ENCODE data around the gene KIFC3. TPM values are rescaled to one million over a fixed set of nuclear protein-coding genes. Genes with fewer than 3 reads are reported as not detected.
A peak's percentile ranks its signal among the peaks of the same experiment; 100 is the strongest.

The KIFC3 gene
- total RNA-seq, 4 donors from 2014 or later, result 111 to 219 (median 153) TPM

GRCh38 chr16:57794849-57795430 is 7.4 kb downstream of the KIFC3 start:
- DNase-seq (ENCODE audit: low spot score in 2 of 2), result no peak
- H3K4me1 ChIP-seq, result peaks cover 47% of the 10 kb centered on the region
- H3K27me3 ChIP-seq, result no peaks in the 10 kb centered on the region
- TF ChIP-seq POLR2AphosphoS5 (IDR thresholded peaks at IDR 0.05) (no peak), CTCF (IDR thresholded peaks at IDR 0.05) (no peak), EP300 (IDR thresholded peaks at IDR 0.05) (no peak), POLR2A (IDR thresholded peaks at IDR 0.05) (no peak)
- WGBS, result 90% methylated on average over 11 of the region's 18 CpGs
- H3K4me3 ChIP-seq, result no peak overlapping the region
- peaks cover 25% of the 10 kb centered on the region for H3K36me3 ChIP-seq
- no peaks in the 10 kb centered on the region for H3K9me3 ChIP-seq
- no peak overlapping the region for H3K27ac ChIP-seq

- TF ChIP-seq POLR2A (IDR thresholded peaks at IDR 0.05), result no peak
- TF ChIP-seq EP300 (IDR thresholded peaks at IDR 0.05), result no peak
- TF ChIP-seq POLR2AphosphoS5 (IDR thresholded peaks at IDR 0.05), result no peak
- TF ChIP-seq CTCF (IDR thresholded peaks at IDR 0.05), result no peak
- Histone ChIP-seq H3K27ac (no peak overlapping the region), H3K36me3 (peaks cover 37% of the 10 kb centered on the region), H3K27me3 (no peaks in the 10 kb centered on the region), H3K9me3 (no peaks in the 10 kb centered on the region), H3K4me3 (no peak overlapping the region), H3K4me1 (peaks cover 32% of the 10 kb centered on the region)
- no peak for DNase-seq (ENCODE audit: low spot score in 2 of 2)
- WGBS, result 76% methylated on average over 8 of the region's 8 CpGs
These were observed 10.3 kb downstream of the KIFC3 start for GRCh38 chr16:57791893-57792461.

GRCh38 chr16:57791195-57791892 is 10.9 kb downstream of the KIFC3 start:
- no peak overlapping the region for H3K27ac ChIP-seq
- peaks cover 37% of the 10 kb centered on the region for H3K36me3 ChIP-seq
- H3K27me3 ChIP-seq, result no peaks in the 10 kb centered on the region
- H3K4me3 ChIP-seq, result no peak overlapping the region
- TF ChIP-seq EP300 (IDR thresholded peaks at IDR 0.05), result no peak
- TF ChIP-seq CTCF (IDR thresholded peaks at IDR 0.05), result no peak
- no peak for TF ChIP-seq POLR2AphosphoS5 (IDR thresholded peaks at IDR 0.05)
- TF ChIP-seq POLR2A (IDR thresholded peaks at IDR 0.05), result no peak
- H3K9me3 ChIP-seq, result no peaks in the 10 kb centered on the region
- DNase-seq (ENCODE audit: low spot score in 2 of 2), result no peak
- WGBS, result 71% methylated on average over 12 of the region's 13 CpGs
- peaks cover 35% of the 10 kb centered on the region for H3K4me1 ChIP-seq

- Histone ChIP-seq H3K27ac (no peak overlapping the region), H3K9me3 (no peaks in the 10 kb centered on the region), H3K4me1 (peaks cover 21% of the 10 kb centered on the region), H3K27me3 (no peaks in the 10 kb centered on the region), H3K4me3 (no peak overlapping the region), H3K36me3 (peaks cover 48% of the 10 kb centered on the region)
- DNase-seq (ENCODE audit: low spot score in 2 of 2), result no peak
- TF ChIP-seq EP300 (IDR thresholded peaks at IDR 0.05) (no peak), POLR2A (IDR thresholded peaks at IDR 0.05) (no peak), CTCF (IDR thresholded peaks at IDR 0.05) (no peak), POLR2AphosphoS5 (IDR thresholded peaks at IDR 0.05) (no peak)
- 92% methylated on average over 12 of the region's 12 CpGs for WGBS
These were observed 13.3 kb downstream of the KIFC3 start for GRCh38 chr16:57788951-57789350.

DNA sequence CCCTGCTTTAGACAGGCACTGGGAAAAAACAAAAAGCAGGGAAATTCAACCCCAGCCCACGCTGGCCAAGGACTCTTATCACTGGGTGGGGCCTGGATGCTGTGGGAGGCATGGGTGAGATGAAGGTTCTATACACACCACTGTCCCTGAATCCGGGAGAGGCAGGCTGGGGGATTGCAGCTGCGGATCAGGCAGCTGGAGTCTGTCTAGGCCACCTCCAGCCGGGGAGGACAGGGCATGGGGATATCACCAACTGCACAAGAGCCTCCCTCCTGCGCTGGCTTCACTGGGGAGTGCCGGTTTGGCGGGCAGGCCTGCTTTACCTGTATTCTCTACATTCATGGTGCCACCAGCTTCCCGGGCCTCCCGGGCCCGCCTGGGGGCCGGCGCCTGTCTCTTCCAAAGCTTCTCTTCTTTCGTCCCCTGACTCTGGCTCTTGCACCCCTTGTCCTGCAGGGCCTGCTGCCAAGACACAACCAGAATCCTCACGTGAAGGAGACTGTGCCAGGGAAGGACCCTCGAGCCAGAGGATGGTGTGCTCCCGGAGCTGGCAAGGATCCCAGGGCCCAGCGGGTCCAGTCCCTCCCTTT is 13.9 kb downstream of the KIFC3 start:
- peak overlapping the region; percentile 7 for H3K27ac ChIP-seq
- WGBS, result 82% methylated on average over 13 of the region's 17 CpGs

More for the DNA sequence above, 13.9 kb downstream of the KIFC3 start:
- Histone ChIP-seq H3K4me3 (no peak overlapping the region), H3K9me3 (no peaks in the 10 kb centered on the region), H3K27me3 (no peaks in the 10 kb centered on the region), H3K4me1 (peaks cover 21% of the 10 kb centered on the region), H3K36me3 (peaks cover 52% of the 10 kb centered on the region)
- TF ChIP-seq EP300 (IDR thresholded peaks at IDR 0.05), result no peak
- TF ChIP-seq POLR2A (IDR thresholded peaks at IDR 0.05), result no peak
- TF ChIP-seq CTCF (IDR thresholded peaks at IDR 0.05), result no peak
- TF ChIP-seq POLR2AphosphoS5 (IDR thresholded peaks at IDR 0.05), result no peak
- no peak for DNase-seq (ENCODE audit: low spot score in 2 of 2)
